HepG2 (cell line): ENCODE results near the gene CLEC19A.

Experiments used
- CTCF ChIP-seq: sonication (generic); formaldehyde crosslinking; IDR thresholded peaks from 2 replicates; pipeline ENCODE4 v1.5.0; 2020; ENCODE audit warnings: mild to moderate bottlenecking, missing genetic modification reagents, moderate library complexity
- MEF2D ChIP-seq: sonication (generic); formaldehyde crosslinking; IDR thresholded peaks from 2 replicates; pipeline ENCODE4 v1.5.1; 2020; ENCODE audit warnings: mild to moderate bottlenecking, missing genetic modification reagents
- PATZ1 ChIP-seq: sonication (generic); formaldehyde crosslinking; IDR thresholded peaks from 2 replicates; pipeline ENCODE4 v1.4.0; 2020; ENCODE audit warnings: missing genetic modification reagents
- ZMAT3 ChIP-seq: sonication (generic); formaldehyde crosslinking; conservative IDR thresholded peaks from 2 replicates; pipeline ENCODE4 v1.7.0; 2021; ENCODE audit warnings: missing genetic modification reagents
- ZNF83 ChIP-seq: sonication (generic); formaldehyde crosslinking; IDR thresholded peaks from 2 replicates; pipeline ENCODE4 v1.4.0; 2020; ENCODE audit warnings: missing genetic modification reagents, mild to moderate bottlenecking, borderline replicate concordance
- TF ChIP-seq, protein P1 (sequence below): sonication (generic); formaldehyde crosslinking; conservative IDR thresholded peaks from 2 replicates; pipeline ENCODE4 v1.4.0; 2020; ENCODE audit warnings: missing genetic modification reagents

GRCh38 chr16:19344980-19345379, 59.4 kb downstream of the CLEC19A start:
- no peak for TF ChIP-seq CTCF
- TF ChIP-seq ZMAT3, result no peak
- no peak for TF ChIP-seq ZNF83 (CRISPR knock-in tag)
- TF ChIP-seq, protein P1, sequence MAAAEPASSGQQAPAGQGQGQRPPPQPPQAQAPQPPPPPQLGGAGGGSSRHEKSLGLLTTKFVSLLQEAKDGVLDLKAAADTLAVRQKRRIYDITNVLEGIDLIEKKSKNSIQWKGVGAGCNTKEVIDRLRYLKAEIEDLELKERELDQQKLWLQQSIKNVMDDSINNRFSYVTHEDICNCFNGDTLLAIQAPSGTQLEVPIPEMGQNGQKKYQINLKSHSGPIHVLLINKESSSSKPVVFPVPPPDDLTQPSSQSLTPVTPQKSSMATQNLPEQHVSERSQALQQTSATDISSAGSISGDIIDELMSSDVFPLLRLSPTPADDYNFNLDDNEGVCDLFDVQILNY (CRISPR knock-in tag), result no peak
- TF ChIP-seq PATZ1, result no peak
- no peak for TF ChIP-seq MEF2D (CRISPR knock-in tag)
